ENCODE data around the gene OR1D5. TPM values are rescaled to one million over a fixed set of nuclear protein-coding genes. Genes with fewer than 3 reads are reported as not detected.

OR1D5 gene
- total RNA-seq, 1 donor: not detected

- Histone ChIP-seq H3K4me1 (ENCODE audit: insufficient read depth, low read length) (peaks cover 9% of the 10 kb centered on the region), H3K9me3 (ENCODE audit: low read depth, low read length) (peaks cover 13% of the 10 kb centered on the region), H3K4me3 (ENCODE audit: low read length) (no peak overlapping the region), H3K27me3 (ENCODE audit: insufficient read depth, low read length) (no peaks in the 10 kb centered on the region)
Observed at GRCh38 chr17:3025421-3026124, 37.8 kb downstream of the OR1D5 start.

GRCh38 chr17:3024346-3024745 lies 39.1 kb downstream of the OR1D5 start:
- Histone ChIP-seq H3K9me3 (ENCODE audit: low read depth, low read length) (peaks cover 13% of the 10 kb centered on the region), H3K4me1 (ENCODE audit: insufficient read depth, low read length) (peaks cover under 1% of the 10 kb centered on the region), H3K27me3 (ENCODE audit: insufficient read depth, low read length) (no peaks in the 10 kb centered on the region), H3K4me3 (ENCODE audit: low read length) (no peak overlapping the region)

- peaks cover 13% of the 10 kb centered on the region for H3K9me3 ChIP-seq (ENCODE audit: low read depth, low read length)
- H3K4me3 ChIP-seq (ENCODE audit: low read length): no peak overlapping the region
- H3K4me1 ChIP-seq (ENCODE audit: insufficient read depth, low read length): no peaks in the 10 kb centered on the region
- H3K27me3 ChIP-seq (ENCODE audit: insufficient read depth, low read length): no peaks in the 10 kb centered on the region
Observed at GRCh38 chr17:3022197-3022596, 41.2 kb downstream of the OR1D5 start.

- no peak overlapping the region for H3K4me3 ChIP-seq (ENCODE audit: low read length)
- H3K4me1 ChIP-seq (ENCODE audit: insufficient read depth, low read length): no peaks in the 10 kb centered on the region
- peaks cover 13% of the 10 kb centered on the region for H3K9me3 ChIP-seq (ENCODE audit: low read depth, low read length)
- H3K27me3 ChIP-seq (ENCODE audit: insufficient read depth, low read length): no peaks in the 10 kb centered on the region
Observed at GRCh38 chr17:3020381-3020780, 43.0 kb downstream of the OR1D5 start.

GRCh38 chr17:3019761-3020160 lies 43.6 kb downstream of the OR1D5 start:
- Histone ChIP-seq H3K9me3 (ENCODE audit: low read depth, low read length) (peaks cover 13% of the 10 kb centered on the region), H3K27me3 (ENCODE audit: insufficient read depth, low read length) (no peaks in the 10 kb centered on the region), H3K4me3 (ENCODE audit: low read length) (no peak overlapping the region), H3K4me1 (ENCODE audit: insufficient read depth, low read length) (no peaks in the 10 kb centered on the region)

- Histone ChIP-seq H3K4me1 (ENCODE audit: insufficient read depth, low read length) (no peaks in the 10 kb centered on the region), H3K9me3 (ENCODE audit: low read depth, low read length) (peaks cover 10% of the 10 kb centered on the region), H3K27me3 (ENCODE audit: insufficient read depth, low read length) (no peaks in the 10 kb centered on the region), H3K4me3 (ENCODE audit: low read length) (no peak overlapping the region)
Observed at GRCh38 chr17:3017936-3018335, 45.5 kb downstream of the OR1D5 start.

GRCh38 chr17:3015890-3016289 lies 47.5 kb downstream of the OR1D5 start:
- H3K4me3 ChIP-seq (ENCODE audit: low read length): no peak overlapping the region
- H3K9me3 ChIP-seq (ENCODE audit: low read depth, low read length): no peaks in the 10 kb centered on the region
- no peaks in the 10 kb centered on the region for H3K4me1 ChIP-seq (ENCODE audit: insufficient read depth, low read length)
- H3K27me3 ChIP-seq (ENCODE audit: insufficient read depth, low read length): no peaks in the 10 kb centered on the region

GRCh38 chr17:3012926-3013581 lies 50.4 kb downstream of the OR1D5 start:
- H3K27me3 ChIP-seq (ENCODE audit: insufficient read depth, low read length): no peaks in the 10 kb centered on the region
- H3K4me3 ChIP-seq (ENCODE audit: low read length): no peak overlapping the region
- no peaks in the 10 kb centered on the region for H3K4me1 ChIP-seq (ENCODE audit: insufficient read depth, low read length)
- no peaks in the 10 kb centered on the region for H3K9me3 ChIP-seq (ENCODE audit: low read depth, low read length)

Other genes with a start within 250 kb of the OR1D5 start
- 0.21 TPM for gene OR1D2, start 40.8 kb upstream of the OR1D5 start, total RNA-seq
- gene OR1G1, start 63.9 kb upstream of the OR1D5 start, total RNA-seq: not detected
- gene OR1A2, start 133.9 kb upstream of the OR1D5 start, total RNA-seq: not detected
- not detected for gene OR1A1, start 144.1 kb upstream of the OR1D5 start, total RNA-seq
- not detected for gene OR3A1, start 234.8 kb upstream of the OR1D5 start, total RNA-seq